HL-60/S4 treated with phorbol 12-myristate 13-acetate at 8.2 ng/mL for 4 days and 3 days (cell line): ENCODE data around the gene ADAMTSL3.

Source experiments
- in situ Hi-C: fragments of 300-500 bp; cut with MboI; formaldehyde crosslinking; loops from 2 replicates; pipeline ENCODE4 v1.15.0; 2022; ENCODE audit warnings: low sequenced_read_pairs

Gene ADAMTSL3

DNA sequence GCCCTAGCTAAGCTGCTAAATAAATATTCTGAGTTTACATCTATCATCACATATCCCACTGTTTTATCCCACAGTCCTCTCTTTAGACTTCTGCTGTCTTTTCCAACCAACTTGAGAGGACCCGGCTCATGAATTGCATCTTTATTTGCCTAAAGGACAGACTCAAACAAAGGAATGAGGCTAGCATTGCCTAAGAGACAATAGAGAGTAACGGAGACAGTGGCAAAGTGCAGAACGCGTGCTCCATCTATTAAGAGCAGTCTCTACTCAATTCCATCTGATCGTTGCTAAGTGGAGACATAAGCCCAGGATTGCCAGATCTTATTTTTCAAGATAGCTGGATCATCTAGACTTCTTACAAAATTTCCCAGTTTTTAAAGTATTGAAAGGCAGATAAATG is 2.3 kb downstream of the ADAMTSL3 start:
- in situ Hi-C loops, result no loop called here

DNA sequence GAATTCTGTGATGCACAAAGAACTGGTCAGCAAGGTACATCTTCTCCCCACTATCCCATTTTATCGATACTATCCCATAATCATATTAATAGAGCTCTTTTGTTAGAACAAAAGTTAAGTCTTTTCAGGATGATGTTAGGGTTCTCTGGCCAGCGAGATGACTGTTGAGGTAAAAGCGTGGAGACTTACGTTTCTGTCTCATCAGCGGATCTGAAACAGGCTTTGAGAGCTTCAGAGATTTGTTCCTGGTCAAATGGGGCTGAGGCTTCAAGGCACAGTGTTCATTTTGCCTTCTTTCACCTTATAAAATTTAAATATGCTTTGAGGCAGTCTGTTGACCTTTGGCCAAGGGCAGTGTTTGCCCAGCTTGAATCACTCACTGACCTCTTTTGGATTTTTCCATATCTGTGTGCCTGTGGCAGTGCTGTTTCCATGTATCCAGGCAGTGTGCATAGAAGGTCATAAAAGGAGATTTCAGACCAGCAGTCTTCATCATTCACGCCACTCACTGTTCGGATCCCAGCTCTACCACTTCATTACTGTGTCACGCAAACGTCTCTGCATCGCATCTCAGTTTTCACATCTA is 3.1 kb downstream of the ADAMTSL3 start:
- in situ Hi-C loops, result no loop called here

DNA sequence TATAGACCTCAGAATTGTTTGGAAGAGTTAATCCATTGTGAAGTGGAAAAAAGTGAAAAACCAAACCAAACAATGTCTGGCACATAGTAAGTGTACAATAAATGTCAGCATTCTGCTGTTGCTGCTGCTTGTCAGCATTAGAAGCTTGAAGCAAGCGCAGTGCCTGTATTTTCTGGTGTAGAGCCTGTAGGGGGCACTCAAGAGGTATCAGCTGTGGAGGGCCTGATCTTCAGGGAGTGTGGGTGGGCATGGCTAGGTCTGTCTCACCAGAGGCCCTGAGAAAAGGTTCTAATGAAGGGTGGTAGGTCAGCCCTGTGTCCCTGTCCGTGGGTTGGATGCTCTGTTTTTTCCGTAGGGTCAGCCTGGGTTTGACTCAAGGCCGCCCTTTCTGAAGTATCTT is 3.6 kb downstream of the ADAMTSL3 start:
- in situ Hi-C loops, result no loop called here

DNA sequence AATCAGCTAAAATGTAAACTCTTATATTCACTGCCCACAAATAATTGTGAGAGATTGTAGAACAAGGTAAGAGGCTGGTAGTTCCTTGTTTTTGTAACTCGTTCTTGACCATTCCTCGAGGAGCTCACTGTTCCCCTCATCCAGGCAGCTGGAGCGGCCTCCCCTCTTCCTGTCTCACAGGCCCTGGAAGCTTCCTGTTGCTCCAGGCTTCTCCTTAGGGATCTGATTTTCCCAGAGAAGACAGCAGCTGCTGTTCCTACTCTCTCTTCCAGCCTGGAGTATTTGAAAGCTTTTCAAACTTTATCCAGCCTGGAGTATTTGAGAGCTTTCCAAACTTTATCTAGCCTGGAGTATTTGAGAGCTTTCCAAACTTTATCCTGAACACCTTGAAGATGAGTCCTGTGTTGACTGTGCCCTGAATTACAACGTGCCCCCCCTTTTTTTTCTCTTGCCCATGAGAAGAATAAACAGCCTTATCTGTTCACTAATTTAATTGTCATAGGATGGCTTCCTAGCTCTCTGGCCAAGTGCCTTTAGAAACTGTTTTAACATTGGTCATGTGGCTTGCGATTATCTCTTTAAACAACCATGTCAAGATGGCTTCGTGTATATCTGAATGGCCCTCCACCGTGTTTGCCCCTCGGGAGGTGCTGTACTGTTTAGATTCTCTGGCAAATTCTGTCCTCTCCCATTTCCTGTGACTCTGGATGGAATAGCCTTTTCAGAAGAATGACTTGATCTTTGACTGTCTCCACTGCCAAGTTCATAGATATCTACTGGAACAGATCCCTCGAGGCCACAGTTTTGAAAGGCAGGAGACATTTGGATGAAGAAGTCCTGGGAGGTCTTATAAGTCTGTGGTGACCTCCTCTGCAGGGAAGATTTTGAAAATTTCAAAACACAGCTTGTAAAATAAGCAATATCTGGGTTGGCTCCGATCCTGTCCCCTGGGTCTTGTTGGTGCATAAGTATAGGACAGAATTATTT is 4.8 kb downstream of the ADAMTSL3 start:
- in situ Hi-C loops, result no loop called here

DNA sequence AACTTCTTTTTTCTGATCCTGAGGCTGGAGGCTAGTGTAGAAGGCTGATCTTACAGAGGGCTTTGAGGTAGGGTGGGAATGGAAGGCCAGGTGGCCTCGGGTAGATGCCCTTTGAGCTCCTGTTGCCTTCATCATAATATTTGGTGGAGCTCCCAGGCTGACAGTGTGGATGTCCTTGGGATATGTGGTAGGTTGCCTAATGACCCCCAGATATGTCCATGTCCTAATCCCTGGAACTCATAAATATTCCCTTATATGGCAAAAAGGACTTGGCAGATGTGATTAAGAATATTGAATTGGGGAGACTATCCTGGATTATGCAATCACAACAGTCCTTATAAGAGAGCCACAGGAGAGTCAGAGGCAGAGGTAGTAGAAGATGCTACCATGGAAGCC is 5.5 kb downstream of the ADAMTSL3 start:
- in situ Hi-C loops, result no loop called here

DNA sequence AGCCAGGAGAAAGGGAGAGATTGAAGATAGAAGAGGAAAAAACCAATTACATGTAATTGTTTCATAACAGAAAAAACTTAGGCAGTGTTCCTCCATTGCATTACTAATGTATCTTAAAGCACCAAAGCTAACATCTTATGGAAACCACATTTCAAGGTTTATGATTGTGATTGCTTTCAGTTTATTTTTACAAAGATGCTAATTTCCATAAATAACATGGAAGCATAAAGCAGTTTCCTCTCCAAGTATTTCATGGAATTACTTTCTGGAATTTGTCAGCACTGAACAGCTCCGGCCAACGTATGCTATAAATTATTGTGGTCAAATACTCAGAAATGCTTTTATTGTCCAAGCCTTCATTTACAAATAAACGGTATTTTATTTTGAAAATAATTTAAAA is 11.6 kb downstream of the ADAMTSL3 start:
- in situ Hi-C loops, result no loop called here

DNA sequence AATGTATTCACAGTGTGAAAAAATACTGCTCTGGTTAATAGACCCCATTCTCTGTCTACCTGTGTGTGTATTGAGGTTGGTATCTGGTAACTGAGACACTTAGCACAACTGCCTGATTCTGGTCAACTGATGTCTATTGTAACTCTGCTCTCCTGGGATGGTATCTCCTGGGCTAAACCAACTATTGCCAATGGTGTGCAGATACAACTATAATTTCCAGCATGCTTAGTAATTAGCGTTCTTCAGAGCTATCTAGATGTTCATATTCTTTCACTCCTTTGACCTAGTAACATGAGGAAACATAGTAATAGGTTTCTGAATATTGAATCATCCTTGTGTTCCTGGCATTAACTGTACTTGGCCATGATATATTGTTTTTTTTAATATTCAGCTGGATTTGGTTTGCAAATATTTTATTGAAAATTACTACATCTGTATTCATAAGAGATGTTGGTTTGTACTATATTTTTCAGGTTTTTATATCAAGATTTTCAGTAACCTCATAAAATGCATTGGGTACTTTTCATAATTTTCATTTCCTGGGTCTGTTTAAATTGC is 16.8 kb downstream of the ADAMTSL3 start:
- in situ Hi-C loops, result no loop called here

DNA sequence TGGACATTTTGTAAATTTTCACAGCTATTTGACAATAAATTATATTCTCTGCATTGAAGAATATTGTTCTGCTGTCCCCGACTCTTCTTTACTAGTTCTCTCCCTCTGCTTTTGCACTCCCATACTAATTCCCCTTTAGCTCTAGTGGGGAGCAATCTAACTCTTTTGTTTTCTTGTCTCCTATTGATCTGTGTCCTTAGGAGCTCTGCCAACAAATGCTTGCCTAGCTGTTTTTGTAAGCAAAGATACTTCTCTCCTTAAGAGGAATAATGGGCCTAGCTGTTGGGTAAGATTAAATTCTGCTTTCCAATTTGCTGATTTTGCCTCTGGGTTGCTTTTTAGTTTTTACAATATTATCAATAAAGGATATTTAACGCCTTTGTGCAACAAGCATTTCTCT is 17.7 kb downstream of the ADAMTSL3 start:
- in situ Hi-C loops, result no loop called here

DNA sequence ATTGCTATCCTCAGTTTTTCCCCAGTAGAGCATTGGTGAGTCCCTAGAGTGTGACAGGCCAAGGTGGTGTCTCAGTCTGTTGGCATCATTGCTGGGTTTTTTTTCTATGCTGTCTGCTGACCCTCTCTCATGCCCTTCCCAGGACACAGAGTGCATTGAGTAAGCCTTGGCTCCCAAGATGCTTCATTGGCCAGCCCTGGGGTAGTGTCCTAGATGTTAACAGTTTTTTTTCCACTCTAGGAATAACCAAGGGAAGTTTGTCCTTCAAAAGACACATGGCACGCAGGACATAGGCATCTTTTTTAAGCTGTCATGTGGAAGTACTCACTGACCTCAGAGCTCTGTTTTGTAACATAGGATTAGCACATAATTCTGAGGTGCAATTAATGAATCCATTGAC is 19.5 kb downstream of the ADAMTSL3 start:
- in situ Hi-C loops, result no loop called here

DNA sequence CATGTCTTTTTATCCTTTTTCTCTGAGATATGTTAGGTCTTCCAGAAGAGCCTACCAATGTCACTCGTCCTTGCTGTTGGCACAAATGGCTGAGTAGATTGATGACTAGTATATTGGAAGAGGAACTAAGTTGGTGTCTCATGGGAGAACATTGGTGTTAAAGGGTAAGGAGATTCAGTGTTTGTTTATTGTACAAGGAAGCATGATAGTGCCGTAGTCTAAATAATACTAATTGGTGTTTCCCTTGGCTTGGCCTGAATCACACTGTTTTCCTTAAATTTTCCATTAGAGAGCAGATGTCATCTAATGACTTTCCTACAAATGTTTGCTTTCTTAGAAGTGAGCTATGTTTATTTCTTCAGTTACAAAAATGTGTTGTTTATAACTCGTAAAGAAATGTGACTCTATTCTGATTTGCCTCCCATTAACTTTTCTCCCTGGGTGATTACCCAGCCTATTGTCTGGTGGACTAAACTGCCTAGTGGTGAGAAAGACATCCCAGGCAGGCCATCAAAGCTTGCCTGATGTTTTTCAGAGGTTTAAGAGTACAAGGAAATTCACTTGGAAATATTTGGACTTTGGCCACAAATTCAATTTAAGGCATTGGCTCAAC is 28.7 kb downstream of the ADAMTSL3 start:
- in situ Hi-C loops, result no loop called here

DNA sequence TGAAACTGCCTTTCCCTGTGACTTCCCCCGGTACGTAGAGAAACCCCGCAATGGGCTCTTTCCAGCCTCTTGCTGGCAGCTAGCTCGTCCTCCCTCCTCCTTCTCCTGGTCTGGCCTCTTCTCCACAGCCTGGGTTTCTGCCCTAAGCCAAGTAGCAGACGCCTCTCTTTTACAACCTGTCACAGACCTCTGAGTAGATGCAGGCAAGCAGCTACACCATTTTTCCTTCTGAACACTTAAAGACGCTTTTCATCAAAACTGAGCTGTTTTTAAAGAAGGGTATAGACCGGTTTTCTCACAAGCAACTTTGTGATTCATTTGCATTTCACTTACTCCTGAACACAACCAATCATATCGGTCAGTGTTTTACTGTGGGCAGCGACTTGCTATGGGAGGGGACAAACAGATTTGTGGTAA is 32.0 kb downstream of the ADAMTSL3 start:
- in situ Hi-C loops, result no loop called here

DNA sequence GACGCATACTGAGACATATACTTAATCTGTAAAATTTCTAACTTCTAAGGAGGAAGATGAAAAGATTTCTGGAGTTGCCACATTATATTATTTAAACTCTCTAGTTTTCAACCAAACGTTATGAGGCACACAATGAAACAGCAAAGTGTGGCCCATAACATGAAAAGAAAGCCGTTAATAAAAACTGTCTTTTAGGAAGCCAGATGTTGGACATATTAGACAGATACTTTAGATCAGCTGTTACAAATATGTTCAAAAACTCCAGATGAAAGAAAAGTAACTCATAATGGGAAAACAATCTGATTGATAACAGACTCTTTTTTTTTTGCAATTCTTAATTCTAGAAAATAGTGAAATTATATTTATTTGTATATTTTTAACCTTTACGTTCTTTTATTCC is 34.3 kb downstream of the ADAMTSL3 start:
- in situ Hi-C loops, result no loop called here

DNA sequence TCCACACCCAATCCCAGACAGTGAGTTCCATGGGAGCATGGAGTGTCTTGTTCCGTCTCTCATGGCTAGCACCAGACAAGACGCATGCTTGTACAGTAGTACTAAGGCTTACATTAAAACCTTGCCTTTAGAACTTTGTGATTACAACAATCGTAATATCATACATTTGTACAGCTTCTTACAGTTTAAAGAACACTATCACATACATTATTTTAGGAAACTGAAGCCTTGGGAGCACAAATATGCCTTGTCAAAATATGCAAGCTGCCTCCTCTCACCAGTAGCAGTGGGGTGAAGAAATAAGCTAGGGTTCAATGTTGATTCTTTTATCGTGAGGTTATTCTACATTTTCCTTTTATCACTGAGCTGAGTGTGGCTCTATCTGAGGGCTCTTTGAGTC is 36.8 kb downstream of the ADAMTSL3 start:
- in situ Hi-C loops, result no loop called here

DNA sequence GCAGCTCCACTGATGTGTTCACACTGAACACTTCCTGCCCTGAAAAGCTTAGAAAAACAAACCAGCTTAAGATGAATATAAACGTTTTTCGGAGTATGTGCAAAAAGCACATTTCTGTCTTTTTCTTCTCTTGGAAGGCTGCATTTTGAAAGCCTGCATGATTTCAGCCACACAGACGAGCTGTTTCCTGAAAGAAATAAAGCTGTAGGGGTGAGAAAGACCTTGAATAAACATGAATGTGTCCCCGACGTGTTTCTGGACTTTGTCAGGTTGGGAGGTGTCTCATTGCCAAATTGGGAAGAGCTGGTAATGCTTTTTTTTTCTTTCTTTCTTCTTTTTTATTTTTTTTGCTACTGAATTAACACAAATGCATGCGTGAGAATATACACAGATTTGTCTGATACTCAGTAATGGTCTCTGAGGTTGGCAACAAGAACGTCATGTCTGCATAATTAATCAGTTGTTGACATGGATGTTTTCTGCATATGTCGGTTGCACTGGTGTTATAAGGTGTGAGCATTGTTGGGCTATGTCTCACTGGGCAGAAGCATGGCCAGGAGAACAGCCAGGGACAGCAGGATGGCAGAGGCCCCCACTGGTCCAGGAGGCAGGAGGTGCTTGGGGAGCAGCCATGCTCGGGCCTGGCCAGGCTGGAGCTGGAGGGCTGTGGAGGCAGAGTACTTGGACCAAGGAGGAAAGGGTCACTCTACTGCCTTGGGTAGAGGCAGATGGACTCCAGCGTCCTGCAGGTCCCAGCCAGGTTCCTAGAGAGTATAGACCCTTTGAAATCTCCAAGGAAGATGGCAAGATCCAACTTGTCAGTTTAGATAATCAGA is 39.0 kb downstream of the ADAMTSL3 start:
- in situ Hi-C loops, result no loop called here

DNA sequence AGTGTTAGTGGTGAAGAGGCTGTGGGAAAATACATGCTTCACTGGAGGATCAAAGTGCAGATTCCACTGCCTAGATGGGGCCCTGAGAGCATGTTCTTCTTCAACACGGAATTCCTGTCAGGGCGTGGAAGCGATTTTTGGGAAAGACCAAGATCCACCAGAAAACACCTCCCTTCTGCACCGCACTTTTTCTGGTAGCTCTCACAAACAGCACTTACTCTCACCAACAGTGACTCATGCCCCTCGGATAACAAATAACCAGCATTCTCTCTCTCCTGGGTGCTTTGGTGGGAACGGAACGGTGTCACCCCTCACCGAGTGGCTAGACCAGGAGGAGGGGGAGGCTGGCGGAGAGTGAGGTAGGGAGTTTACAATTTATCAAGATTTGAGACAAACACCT is 40.1 kb downstream of the ADAMTSL3 start:
- in situ Hi-C loops, result no loop called here

DNA sequence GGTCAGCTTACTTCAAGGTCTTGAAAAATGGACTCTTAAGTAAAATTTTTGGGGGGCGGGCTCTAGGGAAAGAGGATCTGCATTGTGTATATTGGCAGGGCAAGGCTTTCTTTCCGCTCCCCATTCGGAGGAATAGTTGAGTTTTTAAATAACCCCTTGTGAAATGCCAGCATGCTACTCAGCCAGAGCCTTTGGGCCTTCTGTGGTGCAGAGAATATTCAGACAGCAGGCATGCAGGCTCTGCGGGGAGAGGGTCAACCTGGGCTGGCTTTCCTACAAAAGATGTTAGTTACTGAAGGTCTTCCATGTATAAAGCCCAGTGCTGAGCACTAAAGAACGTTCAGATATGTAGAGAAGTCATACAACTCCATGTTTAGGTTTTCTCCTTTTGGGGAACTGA is 40.6 kb downstream of the ADAMTSL3 start:
- in situ Hi-C loops, result no loop called here

DNA sequence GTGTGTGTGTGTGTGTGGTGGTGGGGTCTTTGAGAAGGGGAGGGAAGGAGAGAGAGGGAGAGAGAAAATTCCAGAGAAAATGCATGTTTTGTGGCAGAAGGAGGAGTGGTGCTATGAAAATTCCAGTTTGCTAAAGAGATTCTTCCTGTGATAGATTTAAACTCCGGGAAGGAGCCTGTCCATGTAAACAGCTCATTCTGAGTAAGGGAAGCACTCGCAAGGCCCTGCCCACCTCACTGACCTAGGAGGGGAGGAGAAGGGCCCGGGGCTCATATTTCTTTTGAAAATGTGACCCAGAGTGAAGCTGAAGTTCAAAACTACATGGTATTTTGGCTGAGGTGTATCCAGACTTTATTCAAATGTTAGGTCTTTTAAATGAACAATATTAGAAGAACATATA is 41.3 kb downstream of the ADAMTSL3 start:
- in situ Hi-C loops, result no loop called here

DNA sequence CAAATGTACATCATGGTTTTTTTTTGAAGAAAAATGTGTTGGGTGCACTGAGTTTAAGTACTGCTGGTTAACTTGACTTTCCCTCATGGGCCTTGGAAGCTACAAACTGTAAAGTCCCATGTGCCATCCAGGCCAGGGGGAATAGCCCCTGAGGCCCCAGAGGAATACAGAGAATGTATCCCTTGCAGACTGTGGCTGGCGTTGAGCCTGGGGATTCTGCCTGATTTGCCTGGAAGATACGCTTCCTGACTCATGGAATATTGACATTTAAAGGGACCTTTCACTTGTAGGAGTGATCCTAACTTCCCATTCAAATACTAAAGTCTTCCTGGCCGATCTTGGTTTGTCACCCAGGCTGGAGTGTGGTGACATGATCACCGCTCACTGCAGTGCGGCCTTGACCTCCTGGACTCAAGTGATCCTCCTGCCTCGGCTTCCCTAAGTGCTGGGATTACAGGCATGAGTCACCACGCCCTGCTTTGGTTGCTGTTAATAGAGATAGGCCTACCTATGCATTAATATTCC is 42.0 kb downstream of the ADAMTSL3 start:
- in situ Hi-C loops, result no loop called here

DNA sequence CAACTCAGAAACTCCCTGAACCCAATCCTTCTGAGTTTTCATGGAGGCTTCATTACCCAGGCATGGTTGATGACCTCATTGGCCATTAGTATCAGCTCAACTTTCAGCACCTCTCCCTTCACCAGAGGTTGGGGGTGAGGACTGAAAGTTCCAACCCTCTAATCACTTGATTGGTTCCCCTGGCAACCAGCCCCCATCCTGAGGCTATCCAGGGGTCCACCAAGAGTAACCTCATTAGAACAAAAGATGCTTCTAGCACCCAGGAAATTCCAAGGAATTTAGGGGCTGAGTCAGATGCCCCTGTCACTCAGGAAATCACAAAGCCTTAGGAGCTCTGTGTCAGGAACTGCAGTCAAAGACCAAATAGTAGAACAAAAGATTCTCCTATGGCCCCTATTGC is 43.8 kb downstream of the ADAMTSL3 start:
- in situ Hi-C loops, result no loop called here

DNA sequence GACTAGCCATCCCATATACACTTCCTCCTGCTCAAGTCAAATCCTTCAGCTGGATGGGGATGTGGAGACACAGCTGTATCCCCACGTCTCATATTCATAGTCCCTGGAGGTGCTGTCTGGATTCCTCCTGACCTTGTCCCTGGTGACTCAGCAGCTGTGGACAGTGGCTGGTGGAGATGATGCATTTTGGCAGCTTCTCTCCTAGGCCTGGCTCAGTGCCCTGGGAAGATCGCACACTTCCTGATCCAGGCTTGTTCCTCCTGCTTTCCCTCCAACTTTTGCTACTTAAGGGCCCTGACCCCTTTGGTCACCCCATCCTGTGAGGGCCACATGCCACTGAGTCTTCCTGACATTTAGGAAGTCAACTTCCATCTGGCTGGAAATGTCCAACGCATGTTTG is 44.4 kb downstream of the ADAMTSL3 start:
- in situ Hi-C loops, result no loop called here

DNA sequence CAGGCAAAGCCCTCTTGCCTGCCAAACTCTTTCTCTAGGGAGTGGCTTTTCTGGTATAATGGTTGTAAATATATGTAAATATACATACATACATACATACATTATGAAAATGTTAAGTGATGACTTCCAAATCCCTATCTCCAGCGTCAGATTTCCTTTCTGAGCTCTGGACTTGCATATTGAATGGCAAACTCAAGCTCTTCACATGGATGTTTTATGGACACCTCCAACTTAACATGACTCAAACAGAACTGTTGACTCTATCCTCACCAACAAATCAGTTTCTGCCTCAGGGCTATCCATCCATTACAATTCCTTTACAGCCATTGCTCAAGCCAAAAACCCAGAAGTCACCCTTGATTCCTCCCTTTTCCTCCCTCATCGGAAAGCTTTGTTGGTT is 45.1 kb downstream of the ADAMTSL3 start:
- in situ Hi-C loops, result no loop called here
